ENCODE results near the gene MBD5. TPM values are rescaled to one million over a fixed set of nuclear protein-coding genes. Genes with fewer than 3 reads are reported as not detected.
"Not testable (repeated sequence)": the region's sequence is repeated elsewhere in the genome, so short reads cannot be mapped to it uniquely, and the experiment has no call there.

MBD5 gene
- 6.1 and 46.5 TPM in 2 replicates for total RNA-seq

- peak; percentile 34 for DNase-seq (ENCODE audit: low read depth)
These were observed at the start of gene MBD5 for GRCh38 chr2:148021059-148021861. Gene MBD5 (plus strand): TSS chr2:148021091.

GRCh38 chr2:147976102-147976501, 44.8 kb upstream of the MBD5 start:
- no peak for DNase-seq (ENCODE audit: low read depth)

- DNase-seq (ENCODE audit: low read depth), result no peak
These were observed 43.2 kb upstream of the MBD5 start for GRCh38 chr2:147977679-147978078.

GRCh38 chr2:147980940-147981528, 39.9 kb upstream of the MBD5 start:
- no peak for DNase-seq (ENCODE audit: low read depth)

GRCh38 chr2:147989102-147989501, 31.8 kb upstream of the MBD5 start:
- DNase-seq (ENCODE audit: low read depth), result no peak

- peak; percentile 68 for DNase-seq (ENCODE audit: low read depth)
These were observed 31.0 kb upstream of the MBD5 start for GRCh38 chr2:147989809-147990403.

GRCh38 chr2:147994965-147995364, 25.9 kb upstream of the MBD5 start:
- not testable (repeated sequence) for DNase-seq (ENCODE audit: low read depth)

GRCh38 chr2:147996828-147997227, 24.1 kb upstream of the MBD5 start:
- no peak for DNase-seq (ENCODE audit: low read depth)

GRCh38 chr2:147998203-147998602, 22.7 kb upstream of the MBD5 start:
- DNase-seq (ENCODE audit: low read depth), result no peak

- no peak for DNase-seq (ENCODE audit: low read depth)
These were observed 21.8 kb upstream of the MBD5 start for GRCh38 chr2:147999126-147999525.

- DNase-seq (ENCODE audit: low read depth), result no peak
These were observed 20.8 kb upstream of the MBD5 start for GRCh38 chr2:148000095-148000494.

- DNase-seq (ENCODE audit: low read depth), result not testable (repeated sequence)
These were observed 18.5 kb upstream of the MBD5 start for GRCh38 chr2:148002420-148002819.

GRCh38 chr2:148006249-148007007, 14.5 kb upstream of the MBD5 start:
- DNase-seq (ENCODE audit: low read depth), result no peak

- DNase-seq (ENCODE audit: low read depth), result no peak
These were observed 13.5 kb upstream of the MBD5 start for GRCh38 chr2:148007219-148007900.

GRCh38 chr2:148008411-148008810, 12.5 kb upstream of the MBD5 start:
- DNase-seq (ENCODE audit: low read depth), result not testable (repeated sequence)

GRCh38 chr2:148013876-148014275, 7.0 kb upstream of the MBD5 start:
- no peak for DNase-seq (ENCODE audit: low read depth)

GRCh38 chr2:148014616-148015015, 6.3 kb upstream of the MBD5 start:
- no peak for DNase-seq (ENCODE audit: low read depth)

GRCh38 chr2:148020111-148021058, 506 bp upstream of the MBD5 start, which contains the start of gene ORC4:
Gene ORC4 (minus strand): TSS chr2:148020737. CDS start chr2:147975958, 44,779 bp downstream.
- peak; percentile 98 for DNase-seq (ENCODE audit: low read depth)

- no peak for DNase-seq (ENCODE audit: low read depth)
These were observed 995 bp downstream of the MBD5 start for GRCh38 chr2:148021886-148022285.

GRCh38 chr2:148022351-148022750, 1.5 kb downstream of the MBD5 start:
- DNase-seq (ENCODE audit: low read depth), result no peak
